ENCODE measurements around the gene CTAGE1.

Gene CTAGE1

GRCh38 chr18:22411446-22411845 is 6.3 kb downstream of the CTAGE1 start:
- TF ChIP-seq CTCF (IDR thresholded peaks at IDR 0.05): no peak

GRCh38 chr18:22410126-22410525 is 7.6 kb downstream of the CTAGE1 start:
- Histone ChIP-seq H3K27ac (no peak overlapping the region), H3K4me3 (ENCODE audit: low read depth, low read length) (no peak overlapping the region), H3K36me3 (ENCODE audit: control insufficient read depth, insufficient read depth, low read length) (no peaks in the 10 kb centered on the region), H3K9ac (no peak overlapping the region), H3K4me2 (ENCODE audit: low read length) (no peak overlapping the region), H3K4me1 (no peaks in the 10 kb centered on the region), H3K9me3 (ENCODE audit: control insufficient read depth, low read length) (no peaks in the 10 kb centered on the region), H3K27me3 (ENCODE audit: control insufficient read depth, insufficient read depth, low read length) (no peaks in the 10 kb centered on the region), H2AFZ (no peak overlapping the region), H3K79me2 (no peaks in the 10 kb centered on the region)
- TF ChIP-seq CTCF (IDR thresholded peaks at IDR 0.05): no peak

More at GRCh38 chr18:22411446-22411845, 6.3 kb downstream of the CTAGE1 start:
- Histone ChIP-seq H3K79me2 (no peaks in the 10 kb centered on the region), H3K4me2 (ENCODE audit: low read length) (no peak overlapping the region), H3K36me3 (ENCODE audit: control insufficient read depth, insufficient read depth, low read length) (no peaks in the 10 kb centered on the region), H3K9me3 (ENCODE audit: control insufficient read depth, low read length) (no peaks in the 10 kb centered on the region), H2AFZ (no peak overlapping the region), H3K4me3 (ENCODE audit: low read depth, low read length) (no peak overlapping the region), H3K27me3 (ENCODE audit: control insufficient read depth, insufficient read depth, low read length) (no peaks in the 10 kb centered on the region), H3K9ac (no peak overlapping the region), H3K4me1 (no peaks in the 10 kb centered on the region), H3K27ac (no peak overlapping the region)

- no peak overlapping the region for H3K4me3 ChIP-seq (ENCODE audit: low read depth, low read length)
- H2AFZ ChIP-seq: no peak overlapping the region
- H3K36me3 ChIP-seq (ENCODE audit: control insufficient read depth, insufficient read depth, low read length): no peaks in the 10 kb centered on the region
- H3K27me3 ChIP-seq (ENCODE audit: control insufficient read depth, insufficient read depth, low read length): no peaks in the 10 kb centered on the region
- no peaks in the 10 kb centered on the region for H3K4me1 ChIP-seq
- H3K9ac ChIP-seq: no peak overlapping the region
- no peak overlapping the region for H3K4me2 ChIP-seq (ENCODE audit: low read length)
- H3K9me3 ChIP-seq (ENCODE audit: control insufficient read depth, low read length): no peaks in the 10 kb centered on the region
- H3K79me2 ChIP-seq: no peaks in the 10 kb centered on the region
- TF ChIP-seq CTCF (IDR thresholded peaks at IDR 0.05): no peak
- H3K27ac ChIP-seq: no peak overlapping the region
Observed at GRCh38 chr18:22409445-22409844, 8.3 kb downstream of the CTAGE1 start.

GRCh38 chr18:22408059-22408458 is 9.7 kb downstream of the CTAGE1 start:
- Histone ChIP-seq H3K4me3 (ENCODE audit: low read depth, low read length) (no peak overlapping the region), H3K9ac (no peak overlapping the region), H3K4me1 (no peaks in the 10 kb centered on the region), H3K79me2 (no peaks in the 10 kb centered on the region), H3K27me3 (ENCODE audit: control insufficient read depth, insufficient read depth, low read length) (no peaks in the 10 kb centered on the region), H3K4me2 (ENCODE audit: low read length) (no peak overlapping the region), H3K36me3 (ENCODE audit: control insufficient read depth, insufficient read depth, low read length) (no peaks in the 10 kb centered on the region), H3K9me3 (ENCODE audit: control insufficient read depth, low read length) (no peaks in the 10 kb centered on the region), H2AFZ (no peak overlapping the region), H3K27ac (no peak overlapping the region)
- no peak for TF ChIP-seq CTCF (IDR thresholded peaks at IDR 0.05)

- no peaks in the 10 kb centered on the region for H3K79me2 ChIP-seq
- H3K9me3 ChIP-seq (ENCODE audit: control insufficient read depth, low read length): no peaks in the 10 kb centered on the region
- no peaks in the 10 kb centered on the region for H3K4me1 ChIP-seq
- no peak overlapping the region for H3K9ac ChIP-seq
- H3K4me2 ChIP-seq (ENCODE audit: low read length): no peak overlapping the region
- no peaks in the 10 kb centered on the region for H3K36me3 ChIP-seq (ENCODE audit: control insufficient read depth, insufficient read depth, low read length)
- TF ChIP-seq CTCF (IDR thresholded peaks at IDR 0.05): no peak
- no peaks in the 10 kb centered on the region for H3K27me3 ChIP-seq (ENCODE audit: control insufficient read depth, insufficient read depth, low read length)
- H3K27ac ChIP-seq: no peak overlapping the region
- H2AFZ ChIP-seq: no peak overlapping the region
- H3K4me3 ChIP-seq (ENCODE audit: low read depth, low read length): no peak overlapping the region
Observed at GRCh38 chr18:22405142-22405541, 12.6 kb downstream of the CTAGE1 start.

Measured in parathyroid adenoma (tissue), 2 donors.